Stimulated activated CD8-positive, alpha-beta memory T cell treated with anti-CD3 and anti-CD28 coated beads, Interleukin-12 subunit alpha, Interleukin-12 subunit beta, amount 100 ng/mL, for 24 hours (primary cell): Measurements from ENCODE around the gene CARS1.

Experiments used
- DNase-seq: peaks from one replicate; pipeline ENCODE4 v3.0.0-alpha.2; 2020; ENCODE audit errors: extremely low read depth

CARS1 gene

GRCh38 chr11:2992234-2992996 is 64.8 kb downstream of the CARS1 start, which contains the start of gene NAP1L4:
TSS of gene NAP1L4 (minus strand) at chr11:2992329. CDS start at chr11:2979220, 13,109 bp downstream.
- DNase-seq: peak; percentile 89

DNA sequence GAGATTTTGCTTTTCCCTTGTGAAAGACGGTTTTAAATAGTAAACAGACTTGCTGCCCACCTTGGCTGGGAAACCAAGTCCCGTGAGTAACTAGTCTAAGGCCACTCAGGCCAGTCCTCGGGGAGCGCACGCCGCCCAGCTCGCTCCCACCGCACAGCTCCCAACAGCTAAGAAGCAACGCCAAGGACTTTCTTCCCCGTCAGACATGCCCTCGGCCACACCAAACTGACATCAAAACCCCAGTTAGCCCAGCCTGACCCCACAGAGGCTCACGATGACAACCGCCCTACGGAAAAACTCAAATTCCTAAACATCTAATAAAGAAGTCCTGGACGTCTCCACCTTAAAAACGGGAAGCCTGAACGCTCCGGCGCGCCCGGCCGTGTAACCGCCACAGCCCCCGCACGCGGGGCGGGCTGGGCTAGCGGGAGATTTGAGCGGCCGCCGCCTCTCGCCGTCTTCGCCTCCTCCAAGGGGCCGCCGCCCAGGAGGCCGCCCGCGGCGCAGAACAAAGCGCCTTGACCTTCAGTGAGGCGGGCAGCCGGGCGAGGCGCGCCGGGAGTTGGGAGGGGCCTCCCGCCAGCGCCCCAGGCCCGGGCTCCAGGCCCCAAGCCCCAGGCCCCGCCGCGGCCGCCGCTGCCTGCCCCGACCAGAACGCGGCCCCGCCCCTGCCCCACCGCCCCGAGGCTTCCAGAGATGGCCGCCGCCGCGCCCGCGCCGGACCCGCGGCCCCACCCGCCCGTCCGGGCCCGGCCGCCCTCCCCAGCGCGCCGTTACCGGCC is 65.6 kb downstream of the CARS1 start:
- no peak for DNase-seq

DNA sequence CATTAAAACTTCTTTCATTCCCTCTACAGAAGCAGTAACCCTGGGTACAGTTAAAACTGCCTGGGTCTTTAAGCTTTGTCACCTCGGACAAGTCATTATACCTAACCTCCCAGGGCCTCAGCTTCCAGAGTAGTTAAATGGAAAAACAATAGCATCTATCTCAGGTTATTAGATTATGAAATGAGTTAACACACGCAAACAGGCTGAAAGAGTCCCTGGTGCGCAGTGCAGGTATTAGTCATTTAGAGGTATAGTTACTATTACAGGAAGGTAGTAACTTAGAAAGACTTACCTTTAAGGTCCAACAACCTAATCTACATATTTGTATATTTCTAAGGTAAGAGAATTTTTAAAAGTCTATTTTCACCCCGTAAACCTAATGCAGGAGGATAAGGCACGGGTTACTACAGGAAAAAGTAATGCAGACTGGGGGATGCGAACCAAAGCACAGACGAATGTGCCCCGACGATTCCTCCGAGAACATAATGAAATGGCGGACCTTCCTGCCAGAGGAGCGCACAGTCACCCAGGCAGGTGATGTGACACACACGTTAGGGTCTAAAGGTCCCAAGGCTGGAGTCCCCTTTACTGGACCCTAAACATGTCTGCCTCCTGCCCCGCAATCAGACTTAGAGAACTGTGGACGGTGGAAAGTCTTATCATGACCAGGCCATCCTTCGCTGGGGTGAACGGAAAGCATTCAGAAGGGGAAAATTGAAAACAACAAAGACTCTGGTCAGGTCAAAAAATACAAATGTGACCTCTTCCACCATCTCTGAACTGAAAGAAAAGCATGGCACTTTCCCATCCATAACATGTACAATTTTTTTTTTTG is 66.4 kb downstream of the CARS1 start:
- no peak for DNase-seq

GRCh38 chr11:2989551-2989950 is 67.7 kb downstream of the CARS1 start:
- no peak for DNase-seq

- no peak for DNase-seq
Measured at GRCh38 chr11:2989006-2989405, 68.2 kb downstream of the CARS1 start.

- DNase-seq: no peak
Measured at GRCh38 chr11:2987881-2988861, 69.1 kb downstream of the CARS1 start.

DNA sequence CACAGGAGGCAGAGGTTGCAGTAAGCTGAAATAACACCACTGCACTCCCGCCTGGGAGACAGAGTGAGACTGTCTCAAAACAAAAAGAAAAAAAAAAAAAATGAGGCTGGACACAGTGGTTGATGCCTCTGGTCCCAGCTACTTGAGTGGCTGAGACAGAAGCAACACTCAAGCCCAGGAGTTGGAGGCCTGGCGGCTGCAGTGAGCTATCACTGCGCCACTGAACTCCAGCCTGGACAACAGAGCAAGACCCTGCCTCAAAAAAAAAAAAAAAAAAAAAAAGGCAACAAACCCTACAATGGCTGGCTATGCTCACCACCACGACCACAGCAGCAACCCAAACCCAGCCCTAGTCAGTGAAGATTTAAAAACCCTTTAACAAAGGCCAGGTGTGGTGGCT is 73.3 kb downstream of the CARS1 start:
- no peak for DNase-seq

- DNase-seq: no peak
Measured at GRCh38 chr11:2982214-2982613, 75.0 kb downstream of the CARS1 start.

- no peak for DNase-seq
Measured at GRCh38 chr11:2981130-2981529, 76.1 kb downstream of the CARS1 start.

- no peak for DNase-seq
Measured at GRCh38 chr11:2980168-2980840, 76.9 kb downstream of the CARS1 start.

DNA sequence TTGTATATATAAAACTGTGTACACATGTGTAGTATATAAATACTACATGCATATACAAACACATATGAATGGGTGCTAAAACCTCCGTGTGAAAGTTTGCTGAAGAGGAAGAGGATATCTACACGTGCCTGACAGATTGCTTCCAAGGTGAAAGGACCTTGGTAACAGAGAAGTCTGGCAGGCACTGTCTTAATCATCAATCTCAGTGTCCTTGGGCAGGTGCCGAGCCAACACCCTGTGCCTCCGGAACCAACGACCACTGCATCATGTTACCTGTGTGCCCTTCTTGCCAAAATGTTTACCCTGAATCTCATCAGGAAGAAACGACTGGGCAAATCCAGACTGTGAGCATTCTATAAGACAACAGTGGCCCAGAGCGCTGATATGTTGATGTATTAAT is 80.1 kb downstream of the CARS1 start:
- DNase-seq: no peak

- no peak for DNase-seq
Measured at GRCh38 chr11:2976294-2977063, 80.7 kb downstream of the CARS1 start.

- no peak for DNase-seq
Measured at GRCh38 chr11:2975594-2975993, 81.6 kb downstream of the CARS1 start.

- DNase-seq: no peak
Measured at GRCh38 chr11:2974272-2974671, 83.0 kb downstream of the CARS1 start.

- DNase-seq: no peak
Measured at GRCh38 chr11:2968341-2968900, 88.8 kb downstream of the CARS1 start.

- no peak for DNase-seq
Measured at GRCh38 chr11:2964782-2965181, 92.4 kb downstream of the CARS1 start.

GRCh38 chr11:2963761-2964160 is 93.5 kb downstream of the CARS1 start:
- DNase-seq: no peak

- DNase-seq: no peak
Measured at GRCh38 chr11:2963112-2963754, 94.0 kb downstream of the CARS1 start.

GRCh38 chr11:2961080-2961479 is 96.1 kb downstream of the CARS1 start:
- DNase-seq: no peak
